Breast epithelium (tissue), 3 donors: ENCODE results near the gene TEPSIN.

Source experiments
- POLR2A ChIP-seq: fragments of 450-650 bp; IDR thresholded peaks from one replicate; pipeline ENCODE4 v1.6.1; 2016; ENCODE audit warnings: antibody characterized with exemption, mild to moderate bottlenecking, moderate library complexity
- TF ChIP-seq, protein P1 (sequence below), 3 donors: fragments of 450-650 bp; IDR thresholded peaks; one replicate each; pipeline ENCODE4 v1.5.1; 2016 to 2017; ENCODE audit warnings: antibody characterized with exemption in 3 of 3, mild to moderate bottlenecking in 3 of 3, moderate library complexity in 3 of 3

DNA sequence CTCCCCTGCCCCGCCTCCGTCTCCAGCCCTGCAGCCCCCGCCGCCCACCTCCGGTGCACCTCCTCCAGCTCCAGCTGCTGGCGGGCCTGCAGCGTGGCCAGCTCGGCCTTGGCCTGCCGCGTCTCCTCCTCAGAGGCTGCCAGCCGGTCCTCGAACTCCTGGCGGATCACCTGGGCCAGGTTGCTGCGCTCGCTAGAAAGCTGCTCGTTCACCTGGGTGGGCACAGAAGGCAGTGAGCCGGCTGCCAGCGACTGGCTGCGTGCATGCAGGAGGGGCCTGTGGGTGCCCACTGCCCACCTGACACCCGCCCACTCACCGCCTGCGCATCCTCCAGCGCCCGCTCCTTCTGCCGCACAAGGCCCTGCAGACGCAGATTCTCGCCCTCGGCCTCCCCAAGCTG, 48.3 kb downstream of the TEPSIN start:
- TF ChIP-seq, protein P1, sequence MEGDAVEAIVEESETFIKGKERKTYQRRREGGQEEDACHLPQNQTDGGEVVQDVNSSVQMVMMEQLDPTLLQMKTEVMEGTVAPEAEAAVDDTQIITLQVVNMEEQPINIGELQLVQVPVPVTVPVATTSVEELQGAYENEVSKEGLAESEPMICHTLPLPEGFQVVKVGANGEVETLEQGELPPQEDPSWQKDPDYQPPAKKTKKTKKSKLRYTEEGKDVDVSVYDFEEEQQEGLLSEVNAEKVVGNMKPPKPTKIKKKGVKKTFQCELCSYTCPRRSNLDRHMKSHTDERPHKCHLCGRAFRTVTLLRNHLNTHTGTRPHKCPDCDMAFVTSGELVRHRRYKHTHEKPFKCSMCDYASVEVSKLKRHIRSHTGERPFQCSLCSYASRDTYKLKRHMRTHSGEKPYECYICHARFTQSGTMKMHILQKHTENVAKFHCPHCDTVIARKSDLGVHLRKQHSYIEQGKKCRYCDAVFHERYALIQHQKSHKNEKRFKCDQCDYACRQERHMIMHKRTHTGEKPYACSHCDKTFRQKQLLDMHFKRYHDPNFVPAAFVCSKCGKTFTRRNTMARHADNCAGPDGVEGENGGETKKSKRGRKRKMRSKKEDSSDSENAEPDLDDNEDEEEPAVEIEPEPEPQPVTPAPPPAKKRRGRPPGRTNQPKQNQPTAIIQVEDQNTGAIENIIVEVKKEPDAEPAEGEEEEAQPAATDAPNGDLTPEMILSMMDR (IDR thresholded peaks at IDR 0.05), result no peak
- TF ChIP-seq POLR2A, result no peak
